Measurements from ENCODE around the gene BRSK1.

The BRSK1 gene

DNA sequence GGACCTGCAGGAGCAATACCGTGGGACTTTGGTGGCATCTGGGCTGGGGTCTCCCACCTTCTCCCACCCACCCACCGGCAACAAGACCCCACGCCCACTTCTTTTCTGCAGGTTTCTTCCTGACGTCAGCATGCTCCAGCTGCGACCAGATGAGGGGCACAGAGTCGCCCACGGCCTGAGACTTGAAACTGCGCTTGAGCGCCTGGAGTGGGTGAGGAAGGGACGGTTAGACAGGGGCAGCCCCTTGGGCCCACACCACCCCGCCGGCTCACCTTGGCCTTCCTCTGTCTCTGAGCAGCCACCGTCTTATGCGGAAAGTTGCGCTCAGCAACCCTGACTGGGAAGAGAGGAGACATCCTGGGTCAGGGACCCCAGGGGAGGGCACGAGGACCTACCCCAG is 77.1 kb downstream of the BRSK1 start:
- TF ChIP-seq TEAD4 (IDR thresholded peaks at IDR 0.05) = no peak
- no peak for TF ChIP-seq ZBTB7A (IDR thresholded peaks at IDR 0.05; ENCODE audit: low read depth)
- TF ChIP-seq CREB1 (IDR thresholded peaks at IDR 0.05; ENCODE audit: low read depth) = no peak
- TF ChIP-seq, protein P1, sequence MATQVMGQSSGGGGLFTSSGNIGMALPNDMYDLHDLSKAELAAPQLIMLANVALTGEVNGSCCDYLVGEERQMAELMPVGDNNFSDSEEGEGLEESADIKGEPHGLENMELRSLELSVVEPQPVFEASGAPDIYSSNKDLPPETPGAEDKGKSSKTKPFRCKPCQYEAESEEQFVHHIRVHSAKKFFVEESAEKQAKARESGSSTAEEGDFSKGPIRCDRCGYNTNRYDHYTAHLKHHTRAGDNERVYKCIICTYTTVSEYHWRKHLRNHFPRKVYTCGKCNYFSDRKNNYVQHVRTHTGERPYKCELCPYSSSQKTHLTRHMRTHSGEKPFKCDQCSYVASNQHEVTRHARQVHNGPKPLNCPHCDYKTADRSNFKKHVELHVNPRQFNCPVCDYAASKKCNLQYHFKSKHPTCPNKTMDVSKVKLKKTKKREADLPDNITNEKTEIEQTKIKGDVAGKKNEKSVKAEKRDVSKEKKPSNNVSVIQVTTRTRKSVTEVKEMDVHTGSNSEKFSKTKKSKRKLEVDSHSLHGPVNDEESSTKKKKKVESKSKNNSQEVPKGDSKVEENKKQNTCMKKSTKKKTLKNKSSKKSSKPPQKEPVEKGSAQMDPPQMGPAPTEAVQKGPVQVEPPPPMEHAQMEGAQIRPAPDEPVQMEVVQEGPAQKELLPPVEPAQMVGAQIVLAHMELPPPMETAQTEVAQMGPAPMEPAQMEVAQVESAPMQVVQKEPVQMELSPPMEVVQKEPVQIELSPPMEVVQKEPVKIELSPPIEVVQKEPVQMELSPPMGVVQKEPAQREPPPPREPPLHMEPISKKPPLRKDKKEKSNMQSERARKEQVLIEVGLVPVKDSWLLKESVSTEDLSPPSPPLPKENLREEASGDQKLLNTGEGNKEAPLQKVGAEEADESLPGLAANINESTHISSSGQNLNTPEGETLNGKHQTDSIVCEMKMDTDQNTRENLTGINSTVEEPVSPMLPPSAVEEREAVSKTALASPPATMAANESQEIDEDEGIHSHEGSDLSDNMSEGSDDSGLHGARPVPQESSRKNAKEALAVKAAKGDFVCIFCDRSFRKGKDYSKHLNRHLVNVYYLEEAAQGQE (IDR thresholded peaks at IDR 0.05; ENCODE audit: low read depth) = no peak
- no peak for TF ChIP-seq EGR1 (IDR thresholded peaks at IDR 0.05)
- TF ChIP-seq FOXM1 (IDR thresholded peaks at IDR 0.05; ENCODE audit: borderline replicate concordance, low read depth) = no peak
- TF ChIP-seq YY1 (IDR thresholded peaks at IDR 0.05; ENCODE audit: low read depth) = no peak
- TF ChIP-seq, protein P2, sequence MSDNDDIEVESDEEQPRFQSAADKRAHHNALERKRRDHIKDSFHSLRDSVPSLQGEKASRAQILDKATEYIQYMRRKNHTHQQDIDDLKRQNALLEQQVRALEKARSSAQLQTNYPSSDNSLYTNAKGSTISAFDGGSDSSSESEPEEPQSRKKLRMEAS (IDR thresholded peaks at IDR 0.05) = no peak
- TF ChIP-seq CEBPB (IDR thresholded peaks at IDR 0.05) = no peak
- no peak for TF ChIP-seq RAD21 (IDR thresholded peaks at IDR 0.05; ENCODE audit: low read depth)
- TF ChIP-seq TAF1 (IDR thresholded peaks at IDR 0.05; ENCODE audit: low read depth) = no peak
- no peak for TF ChIP-seq EP300 (IDR thresholded peaks at IDR 0.05; ENCODE audit: borderline replicate concordance)
